HepG2 (cell line): ENCODE measurements around the gene NDUFB10. TPM values are rescaled to one million over a fixed set of nuclear protein-coding genes. Genes with fewer than 3 reads are reported as not detected.

Experiments
- ATAD3A ChIP-seq: sonication (generic); formaldehyde crosslinking; IDR thresholded peaks from 2 replicates; pipeline ENCODE4 v1.4.0; 2020; ENCODE audit warnings: missing genetic modification reagents
- DNMT1 ChIP-seq: sonication (generic); formaldehyde crosslinking; IDR thresholded peaks from 2 replicates; pipeline ENCODE4 v1.5.1; 2020; ENCODE audit warnings: mild to moderate bottlenecking, missing genetic modification reagents
- HMGA1 ChIP-seq: sonication (generic); formaldehyde crosslinking; conservative IDR thresholded peaks from 2 replicates; pipeline ENCODE4 v1.4.0; 2020; ENCODE audit warnings: missing genetic modification reagents
- KDM3A ChIP-seq: IDR thresholded peaks from 2 replicates; pipeline ENCODE4 v1.6.1; 2018; ENCODE audit warnings: low read depth, missing compliant biosample characterization
- KLF16 ChIP-seq, 2 experiments: sonication (generic) in 1 of 2; formaldehyde crosslinking in 1 of 2; IDR thresholded peaks; 2 replicates each; pipeline versions ENCODE4 v1.6.1 to v1.8.0; 2016 to 2023; ENCODE audit warnings: missing genetic modification reagents in 2 of 2, missing compliant biosample characterization in 1 of 2
- NR1H2 ChIP-seq: sonication (generic); formaldehyde crosslinking; IDR thresholded peaks from 2 replicates; pipeline ENCODE4 v1.8.1; 2022; ENCODE audit warnings: low read depth, missing genetic modification reagents, borderline replicate concordance
- PAWR ChIP-seq: sonication (generic); formaldehyde crosslinking; IDR thresholded peaks from 2 replicates; pipeline ENCODE4 v1.4.0; 2020; ENCODE audit warnings: missing genetic modification reagents, mild to moderate bottlenecking, borderline replicate concordance
- PHF5A ChIP-seq: IDR thresholded peaks from one replicate; pipeline ENCODE4 v1.6.1; 2018; ENCODE audit warnings: low read depth, missing genetic modification reagents; ENCODE audit not compliant: unreplicated experiment
- PRPF4 ChIP-seq: fragments of 200-400 bp; formaldehyde crosslinking; IDR thresholded peaks from 2 replicates; pipeline ENCODE4 v1.6.1; 2016; ENCODE audit warnings: low read length, low read depth; ENCODE audit not compliant: poor library complexity, severe bottlenecking
- RXRA ChIP-seq: sonication (generic); formaldehyde crosslinking; IDR thresholded peaks from 2 replicates; pipeline ENCODE4 v1.5.1; 2020; ENCODE audit warnings: missing genetic modification reagents
- THAP11 ChIP-seq: IDR thresholded peaks from 2 replicates; pipeline ENCODE4 v1.6.1; 2016; ENCODE audit warnings: missing biosample characterization, missing genetic modification reagents
- ZBTB7B ChIP-seq: sonication (generic); formaldehyde crosslinking; IDR thresholded peaks from 2 replicates; pipeline ENCODE4 v1.4.0; 2020; ENCODE audit warnings: missing genetic modification reagents
- ZNF101 ChIP-seq: sonication (generic); formaldehyde crosslinking; IDR thresholded peaks from 2 replicates; pipeline ENCODE4 v1.4.0; 2020; ENCODE audit warnings: mild to moderate bottlenecking, low read depth, missing genetic modification reagents, borderline replicate concordance
- ZNF263 ChIP-seq: sonication (generic); formaldehyde crosslinking; IDR thresholded peaks from 2 replicates; pipeline ENCODE4 v1.4.0; 2020; ENCODE audit warnings: missing genetic modification reagents
- ZNF274 ChIP-seq: sonication (generic); formaldehyde crosslinking; IDR thresholded peaks from 2 replicates; pipeline ENCODE4 v1.5.1; 2020; ENCODE audit warnings: mild to moderate bottlenecking, missing genetic modification reagents
- ZNF773 ChIP-seq: sonication (generic); formaldehyde crosslinking; IDR thresholded peaks from 2 replicates; pipeline ENCODE4 v1.4.0; 2020; ENCODE audit warnings: missing genetic modification reagents, borderline replicate concordance
- ZSCAN20 ChIP-seq: sonication (generic); formaldehyde crosslinking; IDR thresholded peaks from 2 replicates; pipeline ENCODE4 v1.4.0; 2020; ENCODE audit warnings: missing genetic modification reagents, mild to moderate bottlenecking, borderline replicate concordance
- polyA plus RNA-seq, 8 experiments: library from polyadenylated mRNA; depleted of rRNA in 3 of 8; stranded (reverse) in 7 of 8; unstranded in 1 of 8; fragments of >200 nt; fragmentation: Illumina TruSeq in 4 of 8; extraction: Trizol in 4 of 8; gene quantifications; 2 replicates each; pipeline versions ENCODE4 v1.2.1 to v1.2.3, GENCODE V29; 2011 to 2016; ENCODE audit warnings: low read depth in 4 of 8, missing spikeins in 1 of 8, mixed read lengths in 1 of 8; ENCODE audit not compliant: insufficient read depth in 1 of 8
- total RNA-seq, 5 experiments: library from RNA; depleted of rRNA; stranded (reverse); fragments of >200 nt; fragmentation: Illumina TruSeq; extraction: Trizol; gene quantifications; 2 replicates each; pipeline ENCODE4 v1.2.3, GENCODE V29; 2016; ENCODE audit warnings: low read depth in 1 of 5
- TF ChIP-seq, protein P1 (sequence below): sonication (generic); formaldehyde crosslinking; IDR thresholded peaks from 2 replicates; pipeline ENCODE4 v1.8.1; 2023; ENCODE audit warnings: mild to moderate bottlenecking, missing genetic modification reagents, borderline replicate concordance
- TF ChIP-seq, protein P2 (sequence below): sonication (generic); formaldehyde crosslinking; IDR thresholded peaks from 2 replicates; pipeline ENCODE4 v1.4.0; 2020; ENCODE audit warnings: missing genetic modification reagents
- TF ChIP-seq, protein P3 (sequence below): sonication (generic); formaldehyde crosslinking; conservative IDR thresholded peaks from 2 replicates; pipeline ENCODE4 v1.4.0; 2020; ENCODE audit warnings: mild to moderate bottlenecking, missing genetic modification reagents, moderate library complexity
- TF ChIP-seq, protein P4 (sequence below): sonication (generic); formaldehyde crosslinking; IDR thresholded peaks from 2 replicates; pipeline ENCODE4 v1.4.0; 2020; ENCODE audit warnings: missing genetic modification reagents

The NDUFB10 gene
- total and polyA plus RNA-seq, 2 of the 13 experiments (the other 11 are each of a cell fraction or from before 2014, with no cell fraction given) = 68.6 to 157 TPM

DNA sequence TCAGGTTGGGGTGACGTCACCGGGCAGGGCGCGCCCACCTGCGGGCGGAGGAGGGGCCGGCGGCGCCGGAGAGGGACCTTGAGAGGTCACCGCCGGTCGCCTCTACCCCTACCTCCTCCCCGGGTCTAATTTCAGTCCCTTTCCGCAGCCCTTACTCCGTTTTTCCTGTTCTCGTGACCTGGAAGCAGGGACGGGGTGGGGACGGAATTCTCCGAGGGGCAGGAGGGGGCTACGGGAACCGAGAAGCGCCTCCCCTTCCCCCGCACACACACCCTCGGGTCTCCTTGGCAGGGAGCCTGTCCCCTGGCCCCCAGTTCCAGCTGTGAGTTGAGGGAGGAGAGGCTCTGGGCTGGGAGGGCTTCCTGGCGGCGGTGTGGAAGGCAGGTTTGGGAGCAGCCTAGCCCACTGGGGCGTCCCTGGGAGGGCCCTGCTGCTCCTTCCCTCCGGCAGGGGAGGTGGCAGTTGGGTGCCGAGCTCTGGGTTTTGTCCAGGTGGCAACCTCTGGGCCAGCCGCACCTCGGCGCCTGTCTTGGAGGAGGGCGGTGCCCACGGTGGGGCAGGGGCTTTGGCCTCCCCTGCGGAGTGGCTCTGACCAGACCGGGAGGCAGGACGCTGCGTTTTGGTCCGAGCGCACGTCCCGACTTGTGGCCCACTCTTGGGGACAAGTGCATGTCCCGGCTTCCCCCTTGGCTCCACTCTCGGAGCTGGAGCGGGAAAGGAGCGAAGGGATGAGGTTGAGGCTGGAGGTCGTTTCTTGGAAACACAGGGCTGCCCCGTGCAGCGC is 31.2 kb downstream of the NDUFB10 start (continued):
- TF ChIP-seq, protein P1, sequence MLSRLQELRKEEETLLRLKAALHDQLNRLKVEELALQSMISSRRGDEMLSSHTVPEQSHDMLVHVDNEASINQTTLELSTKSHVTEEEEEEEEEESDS (CRISPR knock-in tag) = no peak
- TF ChIP-seq NR1H2 (no peak), THAP11 (0 out of 2 replicates have a peak, but pooled peaks have one; percentile 13), PAWR (CRISPR knock-in tag) (no peak), PHF5A (CRISPR knock-in tag) (no peak), KDM3A (no peak), ZNF263 (CRISPR knock-in tag) (no peak), PRPF4 (no peak), HMGA1 (CRISPR knock-in tag) (no peak), RXRA (CRISPR knock-in tag) (peak; percentile 41; the same call in 1 of the 2 replicates), ZSCAN20 (no peak), KLF16 (CRISPR knock-in tag; IDR thresholded peaks at IDR 0.05) (no peak), ATAD3A (no peak), ZNF274 (CRISPR knock-in tag) (no peak), ZNF101 (CRISPR knock-in tag) (no peak), ZBTB7B (peak; percentile 18; the same call in 1 of the 2 replicates), DNMT1 (CRISPR knock-in tag) (no peak), ZNF773 (CRISPR knock-in tag) (no peak)
- TF ChIP-seq, protein P2, sequence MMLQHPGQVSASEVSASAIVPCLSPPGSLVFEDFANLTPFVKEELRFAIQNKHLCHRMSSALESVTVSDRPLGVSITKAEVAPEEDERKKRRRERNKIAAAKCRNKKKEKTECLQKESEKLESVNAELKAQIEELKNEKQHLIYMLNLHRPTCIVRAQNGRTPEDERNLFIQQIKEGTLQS (CRISPR knock-in tag) = peak; percentile 45; the same call in 1 of the 2 replicates
- TF ChIP-seq, protein P3, sequence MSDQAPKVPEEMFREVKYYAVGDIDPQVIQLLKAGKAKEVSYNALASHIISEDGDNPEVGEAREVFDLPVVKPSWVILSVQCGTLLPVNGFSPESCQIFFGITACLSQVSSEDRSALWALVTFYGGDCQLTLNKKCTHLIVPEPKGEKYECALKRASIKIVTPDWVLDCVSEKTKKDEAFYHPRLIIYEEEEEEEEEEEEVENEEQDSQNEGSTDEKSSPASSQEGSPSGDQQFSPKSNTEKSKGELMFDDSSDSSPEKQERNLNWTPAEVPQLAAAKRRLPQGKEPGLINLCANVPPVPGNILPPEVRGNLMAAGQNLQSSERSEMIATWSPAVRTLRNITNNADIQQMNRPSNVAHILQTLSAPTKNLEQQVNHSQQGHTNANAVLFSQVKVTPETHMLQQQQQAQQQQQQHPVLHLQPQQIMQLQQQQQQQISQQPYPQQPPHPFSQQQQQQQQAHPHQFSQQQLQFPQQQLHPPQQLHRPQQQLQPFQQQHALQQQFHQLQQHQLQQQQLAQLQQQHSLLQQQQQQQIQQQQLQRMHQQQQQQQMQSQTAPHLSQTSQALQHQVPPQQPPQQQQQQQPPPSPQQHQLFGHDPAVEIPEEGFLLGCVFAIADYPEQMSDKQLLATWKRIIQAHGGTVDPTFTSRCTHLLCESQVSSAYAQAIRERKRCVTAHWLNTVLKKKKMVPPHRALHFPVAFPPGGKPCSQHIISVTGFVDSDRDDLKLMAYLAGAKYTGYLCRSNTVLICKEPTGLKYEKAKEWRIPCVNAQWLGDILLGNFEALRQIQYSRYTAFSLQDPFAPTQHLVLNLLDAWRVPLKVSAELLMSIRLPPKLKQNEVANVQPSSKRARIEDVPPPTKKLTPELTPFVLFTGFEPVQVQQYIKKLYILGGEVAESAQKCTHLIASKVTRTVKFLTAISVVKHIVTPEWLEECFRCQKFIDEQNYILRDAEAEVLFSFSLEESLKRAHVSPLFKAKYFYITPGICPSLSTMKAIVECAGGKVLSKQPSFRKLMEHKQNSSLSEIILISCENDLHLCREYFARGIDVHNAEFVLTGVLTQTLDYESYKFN (CRISPR knock-in tag) = no peak
- TF ChIP-seq, protein P4, sequence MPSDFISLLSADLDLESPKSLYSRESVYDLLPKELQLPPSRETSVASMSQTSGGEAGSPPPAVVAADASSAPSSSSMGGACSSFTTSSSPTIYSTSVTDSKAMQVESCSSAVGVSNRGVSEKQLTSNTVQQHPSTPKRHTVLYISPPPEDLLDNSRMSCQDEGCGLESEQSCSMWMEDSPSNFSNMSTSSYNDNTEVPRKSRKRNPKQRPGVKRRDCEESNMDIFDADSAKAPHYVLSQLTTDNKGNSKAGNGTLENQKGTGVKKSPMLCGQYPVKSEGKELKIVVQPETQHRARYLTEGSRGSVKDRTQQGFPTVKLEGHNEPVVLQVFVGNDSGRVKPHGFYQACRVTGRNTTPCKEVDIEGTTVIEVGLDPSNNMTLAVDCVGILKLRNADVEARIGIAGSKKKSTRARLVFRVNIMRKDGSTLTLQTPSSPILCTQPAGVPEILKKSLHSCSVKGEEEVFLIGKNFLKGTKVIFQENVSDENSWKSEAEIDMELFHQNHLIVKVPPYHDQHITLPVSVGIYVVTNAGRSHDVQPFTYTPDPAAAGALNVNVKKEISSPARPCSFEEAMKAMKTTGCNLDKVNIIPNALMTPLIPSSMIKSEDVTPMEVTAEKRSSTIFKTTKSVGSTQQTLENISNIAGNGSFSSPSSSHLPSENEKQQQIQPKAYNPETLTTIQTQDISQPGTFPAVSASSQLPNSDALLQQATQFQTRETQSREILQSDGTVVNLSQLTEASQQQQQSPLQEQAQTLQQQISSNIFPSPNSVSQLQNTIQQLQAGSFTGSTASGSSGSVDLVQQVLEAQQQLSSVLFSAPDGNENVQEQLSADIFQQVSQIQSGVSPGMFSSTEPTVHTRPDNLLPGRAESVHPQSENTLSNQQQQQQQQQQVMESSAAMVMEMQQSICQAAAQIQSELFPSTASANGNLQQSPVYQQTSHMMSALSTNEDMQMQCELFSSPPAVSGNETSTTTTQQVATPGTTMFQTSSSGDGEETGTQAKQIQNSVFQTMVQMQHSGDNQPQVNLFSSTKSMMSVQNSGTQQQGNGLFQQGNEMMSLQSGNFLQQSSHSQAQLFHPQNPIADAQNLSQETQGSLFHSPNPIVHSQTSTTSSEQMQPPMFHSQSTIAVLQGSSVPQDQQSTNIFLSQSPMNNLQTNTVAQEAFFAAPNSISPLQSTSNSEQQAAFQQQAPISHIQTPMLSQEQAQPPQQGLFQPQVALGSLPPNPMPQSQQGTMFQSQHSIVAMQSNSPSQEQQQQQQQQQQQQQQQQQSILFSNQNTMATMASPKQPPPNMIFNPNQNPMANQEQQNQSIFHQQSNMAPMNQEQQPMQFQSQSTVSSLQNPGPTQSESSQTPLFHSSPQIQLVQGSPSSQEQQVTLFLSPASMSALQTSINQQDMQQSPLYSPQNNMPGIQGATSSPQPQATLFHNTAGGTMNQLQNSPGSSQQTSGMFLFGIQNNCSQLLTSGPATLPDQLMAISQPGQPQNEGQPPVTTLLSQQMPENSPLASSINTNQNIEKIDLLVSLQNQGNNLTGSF (CRISPR knock-in tag) = no peak
